Osteocyte (in vitro differentiated cells): ENCODE measurements around the gene EVC. TPM values are rescaled to one million over a fixed set of nuclear protein-coding genes. Genes with fewer than 3 reads are reported as not detected.

Experiments used
- DNase-seq: peaks from one replicate; pipeline ENCODE4 v3.0.0; 2021; ENCODE audit warnings: mixed read lengths; ENCODE audit not compliant: unreplicated experiment; ENCODE audit errors: extremely low spot score
- H3K27ac Mint-ChIP-seq: one replicate; pipeline ENCODE4 v1.8.0; 2021; ENCODE audit warnings: mild to moderate bottlenecking, mixed read lengths; ENCODE audit not compliant: unreplicated experiment
- H3K27me3 Mint-ChIP-seq: one replicate; pipeline ENCODE4 v1.8.0; 2021; ENCODE audit warnings: mixed read lengths; ENCODE audit not compliant: unreplicated experiment
- H3K36me3 Mint-ChIP-seq: one replicate; pipeline ENCODE4 v1.8.0; 2021; ENCODE audit warnings: mixed read lengths; ENCODE audit not compliant: unreplicated experiment
- H3K4me1 Mint-ChIP-seq: one replicate; pipeline ENCODE4 v1.8.0; 2021; ENCODE audit warnings: mixed read lengths; ENCODE audit not compliant: unreplicated experiment
- H3K4me3 Mint-ChIP-seq: one replicate; pipeline ENCODE4 v1.8.0; 2021; ENCODE audit warnings: mild to moderate bottlenecking, moderate library complexity, mixed read lengths; ENCODE audit not compliant: unreplicated experiment
- H3K9me3 Mint-ChIP-seq: one replicate; pipeline ENCODE4 v1.8.0; 2021; ENCODE audit warnings: mixed read lengths; ENCODE audit not compliant: unreplicated experiment
- CTCF ChIP-seq: fragments of 200-600 bp; sonication (generic); IDR thresholded peaks from 2 replicates; pipeline ENCODE4 v1.5.0; 2021; ENCODE audit warnings: antibody characterized with exemption, mild to moderate bottlenecking, moderate library complexity
- total RNA-seq: library from RNA; stranded (reverse); gene quantifications from 2 replicates; pipeline ENCODE4 v1.2.1, GENCODE V29; 2021

The EVC gene
- total RNA-seq, 1 donor from 2014 or later: 41.6 TPM

GRCh38 chr4:5776510-5776909, 65.5 kb downstream of the EVC start:
- H3K4me1 Mint-ChIP-seq: peaks cover 3% of the 10 kb centered on the region
- TF ChIP-seq CTCF: no peak
- no peaks in the 10 kb centered on the region for H3K27me3 Mint-ChIP-seq
- DNase-seq: no peak
- H3K4me3 Mint-ChIP-seq: no peak overlapping the region
- peaks cover 19% of the 10 kb centered on the region for H3K9me3 Mint-ChIP-seq
- no peak overlapping the region for H3K27ac Mint-ChIP-seq
- peaks cover 36% of the 10 kb centered on the region for H3K36me3 Mint-ChIP-seq

- H3K9me3 Mint-ChIP-seq: peaks cover 8% of the 10 kb centered on the region
- no peak overlapping the region for H3K4me3 Mint-ChIP-seq
- no peaks in the 10 kb centered on the region for H3K27me3 Mint-ChIP-seq
- no peaks in the 10 kb centered on the region for H3K4me1 Mint-ChIP-seq
- DNase-seq: peak; percentile 59
- H3K27ac Mint-ChIP-seq: no peak overlapping the region
- H3K36me3 Mint-ChIP-seq: peaks cover 35% of the 10 kb centered on the region
- TF ChIP-seq CTCF: no peak
Observed at GRCh38 chr4:5780831-5781480, 70.0 kb downstream of the EVC start.

GRCh38 chr4:5781691-5782090, 70.7 kb downstream of the EVC start:
- no peak overlapping the region for H3K4me3 Mint-ChIP-seq

GRCh38 chr4:5782829-5783476, 72.0 kb downstream of the EVC start:
- peaks cover 34% of the 10 kb centered on the region for H3K36me3 Mint-ChIP-seq
- no peak overlapping the region for H3K4me3 Mint-ChIP-seq
- peaks cover 3% of the 10 kb centered on the region for H3K4me1 Mint-ChIP-seq
- no peak overlapping the region for H3K27ac Mint-ChIP-seq
- no peaks in the 10 kb centered on the region for H3K27me3 Mint-ChIP-seq
- no peak for TF ChIP-seq CTCF
- DNase-seq: peak; percentile 48
- no peaks in the 10 kb centered on the region for H3K9me3 Mint-ChIP-seq

More at GRCh38 chr4:5781691-5782090, 70.7 kb downstream of the EVC start:
- Mint-ChIP-seq H3K9me3 (peaks cover under 1% of the 10 kb centered on the region), H3K4me1 (peaks cover 3% of the 10 kb centered on the region), H3K27me3 (no peaks in the 10 kb centered on the region), H3K36me3 (peaks cover 32% of the 10 kb centered on the region), H3K27ac (no peak overlapping the region)
- DNase-seq: no peak
- TF ChIP-seq CTCF: no peak

GRCh38 chr4:5783486-5783885, 72.5 kb downstream of the EVC start:
- Mint-ChIP-seq H3K36me3 (peaks cover 39% of the 10 kb centered on the region), H3K4me1 (peaks cover 3% of the 10 kb centered on the region), H3K27me3 (no peaks in the 10 kb centered on the region), H3K27ac (no peak overlapping the region), H3K9me3 (no peaks in the 10 kb centered on the region), H3K4me3 (no peak overlapping the region)
- peak; percentile 76 for DNase-seq
- TF ChIP-seq CTCF: no peak
